ENCODE results near the gene IKBKG. TPM values are rescaled to one million over a fixed set of nuclear protein-coding genes. Genes with fewer than 3 reads are reported as not detected.

Gene IKBKG, protein sequence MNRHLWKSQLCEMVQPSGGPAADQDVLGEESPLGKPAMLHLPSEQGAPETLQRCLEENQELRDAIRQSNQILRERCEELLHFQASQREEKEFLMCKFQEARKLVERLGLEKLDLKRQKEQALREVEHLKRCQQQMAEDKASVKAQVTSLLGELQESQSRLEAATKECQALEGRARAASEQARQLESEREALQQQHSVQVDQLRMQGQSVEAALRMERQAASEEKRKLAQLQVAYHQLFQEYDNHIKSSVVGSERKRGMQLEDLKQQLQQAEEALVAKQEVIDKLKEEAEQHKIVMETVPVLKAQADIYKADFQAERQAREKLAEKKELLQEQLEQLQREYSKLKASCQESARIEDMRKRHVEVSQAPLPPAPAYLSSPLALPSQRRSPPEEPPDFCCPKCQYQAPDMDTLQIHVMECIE
- total RNA-seq, result 17.2 and 19.8 TPM in 2 replicates

DNA sequence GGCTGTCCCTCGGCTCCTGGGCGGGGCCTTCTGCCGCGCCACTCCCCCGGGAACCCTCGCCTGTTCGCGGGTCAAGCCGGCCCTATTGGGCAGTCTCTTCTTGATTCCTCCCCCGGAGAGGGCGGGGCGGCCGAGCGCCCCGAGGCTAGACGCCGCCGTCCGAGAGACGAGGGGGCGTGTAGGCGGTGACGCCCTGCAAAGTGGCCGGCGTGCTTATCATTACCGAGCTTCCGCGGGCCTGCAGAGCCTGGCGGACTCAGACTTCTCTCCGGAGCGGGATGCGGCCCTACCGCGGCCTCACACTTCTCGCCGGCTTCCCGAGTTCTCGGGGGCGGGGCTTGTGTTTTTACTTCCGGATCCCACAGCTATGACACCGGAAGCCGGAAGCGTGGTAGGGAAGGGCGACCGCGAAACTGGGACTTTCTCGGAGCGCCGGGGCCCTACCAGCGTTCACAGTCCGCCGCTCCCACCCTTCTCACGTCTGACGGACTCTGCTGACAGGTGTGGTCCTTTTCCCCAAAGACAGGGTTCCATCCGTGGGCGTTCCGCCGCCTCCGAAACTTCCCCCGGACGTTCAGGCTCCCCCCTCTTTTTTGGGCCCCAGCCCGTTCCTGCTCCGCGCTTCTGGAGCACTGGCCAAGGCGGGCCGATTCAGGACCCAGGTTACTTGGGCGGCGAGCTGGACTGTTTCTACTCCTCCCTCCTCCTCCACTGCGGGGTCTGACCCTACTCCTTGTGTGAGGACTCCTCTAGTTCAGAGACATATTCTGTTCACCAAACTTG, at the start of gene IKBKG:
IKBKG (plus strand) TSS at position 376 of the 783 bp plus-strand sequence. CDS start 4,383 bp downstream, outside the sequence.

DNA sequence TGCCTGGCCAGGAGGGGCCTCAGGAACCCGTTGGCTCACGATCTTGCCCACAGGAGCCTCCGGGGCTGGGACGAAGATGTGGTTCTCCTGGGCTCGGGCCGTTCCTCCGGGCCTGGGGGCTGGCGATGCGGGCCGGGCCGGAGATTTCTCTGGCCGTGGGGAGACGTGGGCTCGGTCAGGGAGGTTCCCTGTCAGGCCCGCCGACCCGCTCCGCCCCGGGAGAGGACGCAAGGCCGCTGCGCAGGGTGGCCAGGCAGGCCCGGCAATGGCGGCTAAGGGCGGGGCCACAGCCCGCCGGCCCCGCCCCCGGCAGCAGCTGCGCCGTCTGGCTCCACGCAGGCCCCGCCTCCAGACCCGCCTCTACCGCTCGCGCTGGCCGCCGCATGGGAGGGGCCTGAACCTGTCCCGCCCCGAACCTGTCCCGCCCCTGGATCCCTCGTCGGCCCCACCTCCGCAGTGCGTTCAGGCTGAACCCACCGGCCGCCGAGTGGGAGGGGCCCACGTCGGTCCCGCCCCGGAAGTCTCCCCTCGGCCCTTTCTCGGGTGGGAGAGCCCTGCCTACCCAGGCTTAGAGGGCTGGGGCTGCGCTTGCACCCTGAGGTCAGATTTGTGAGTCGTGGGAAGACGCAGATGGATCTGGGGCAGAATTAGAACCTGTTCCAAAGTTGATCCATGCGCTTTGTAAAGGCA, 31.3 kb upstream of the IKBKG start, which contains the start of gene FAM3A:
FAM3A (minus strand) TSS at position 267 of the 690 bp plus-strand sequence. CDS start 460 bp downstream, outside the sequence.

DNA sequence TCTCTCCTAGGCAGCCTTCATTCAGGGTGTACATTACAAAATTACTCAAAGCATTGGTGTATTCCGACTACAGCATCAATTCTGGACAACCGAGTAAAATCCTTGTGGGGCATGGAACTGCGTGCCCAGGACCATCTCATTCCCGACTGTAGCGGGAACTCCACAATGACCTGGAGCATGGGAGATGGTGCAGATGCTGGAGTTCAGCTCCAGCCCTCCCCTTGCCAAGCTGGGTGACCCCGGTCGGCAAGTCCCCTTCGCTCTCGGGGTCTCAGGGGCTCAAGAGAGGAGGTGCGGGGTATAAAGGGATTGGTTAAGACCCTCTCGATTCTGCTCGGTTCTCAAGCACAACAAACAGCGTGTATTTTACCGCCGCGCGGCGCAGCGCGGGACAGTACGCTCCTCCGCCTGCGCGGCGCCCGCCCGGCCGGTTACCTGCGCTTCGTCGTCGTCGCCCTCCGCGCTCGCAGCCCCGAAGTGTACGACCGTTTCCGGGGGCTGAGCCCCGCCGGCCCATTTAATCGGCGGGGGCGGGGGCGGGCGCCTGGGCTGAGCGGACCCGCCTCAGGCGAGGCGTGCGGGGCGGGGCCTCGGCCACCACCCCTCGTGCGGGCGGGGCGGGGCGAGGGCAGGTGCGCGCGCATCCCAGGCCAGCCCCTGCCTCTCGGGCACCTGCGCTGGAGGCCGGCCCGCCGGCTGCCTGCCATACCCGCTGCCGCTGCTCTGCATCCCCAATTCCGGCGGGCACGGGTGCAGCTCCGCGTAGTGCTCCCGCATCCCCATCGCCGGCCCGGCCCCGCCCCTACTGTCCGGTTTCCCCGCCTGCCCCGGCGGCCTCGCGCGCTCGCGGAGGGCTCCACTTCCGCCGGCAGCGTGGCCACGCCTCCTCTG, 821 bp upstream of the IKBKG start, which contains the start of gene G6PD:
G6PD (minus strand) TSS at position 493 of the 891 bp plus-strand sequence. CDS start 691 bp downstream, outside the sequence.

DNA sequence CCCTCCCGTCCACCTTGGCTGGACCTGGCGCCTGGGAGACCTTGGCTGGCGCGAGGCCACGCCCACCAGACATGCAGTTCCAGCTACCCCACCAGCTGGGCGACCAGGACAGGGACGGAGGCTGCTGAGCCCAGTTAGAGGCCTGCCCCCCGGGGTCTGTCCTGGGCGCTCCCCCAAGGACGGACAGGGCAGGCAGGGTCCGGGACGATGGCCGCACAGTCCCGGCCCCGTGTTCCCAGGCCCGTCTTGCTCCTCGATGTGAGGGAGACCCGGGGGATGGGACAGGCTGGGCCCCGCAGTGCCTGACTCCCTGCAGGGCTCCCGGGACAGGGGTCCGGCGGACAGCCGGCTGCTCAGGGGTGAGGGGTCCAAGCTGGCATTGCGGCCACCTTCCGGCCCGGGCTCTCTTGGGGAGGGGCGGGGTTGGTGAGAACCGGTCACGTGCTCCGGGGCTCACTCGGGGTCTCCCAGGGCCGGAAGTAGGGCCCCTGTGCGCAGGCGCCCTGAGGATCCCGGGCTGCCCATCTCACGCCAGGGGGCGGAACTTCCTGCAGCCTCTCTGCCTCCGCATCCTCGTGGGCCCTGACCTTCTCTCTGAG, 37.3 kb downstream of the IKBKG start, which contains the start of gene CTAG1A:
CTAG1A (plus strand) TSS at position 549 of the 599 bp plus-strand sequence. CDS start 74 bp downstream, outside the sequence.

Small RNAs within 50 kb of the gene (small RNA-seq; reads per million reads assigned to genes)
- not detected for gene AC244090.1

Other genes with a start within 250 kb of the IKBKG start
- gene FLNA, start 173.0 kb upstream of the IKBKG start, total RNA-seq, result 1,220 and 1,461 TPM in 2 replicates
- 32.7 and 38.5 TPM in 2 replicates for gene EMD, start 168.3 kb upstream of the IKBKG start, total RNA-seq
- gene RPL10, start 149.2 kb upstream of the IKBKG start, total RNA-seq, result 1,085 and 1,649 TPM in 2 replicates
- gene DNASE1L1, start 138.4 kb upstream of the IKBKG start, total RNA-seq, result 18.0 and 28.2 TPM in 2 replicates
- gene TAFAZZIN, start 136.1 kb upstream of the IKBKG start, total RNA-seq, result 18.4 and 20.9 TPM in 2 replicates
- 35.6 and 39.3 TPM in 2 replicates for gene ATP6AP1, start 118.9 kb upstream of the IKBKG start, total RNA-seq
- gene GDI1, start 110.5 kb upstream of the IKBKG start, total RNA-seq, result 63.2 and 69.0 TPM in 2 replicates
- 34.9 and 35.2 TPM in 2 replicates for gene FAM50A, start 103.5 kb upstream of the IKBKG start, total RNA-seq
- gene PLXNA3, start 89.3 kb upstream of the IKBKG start, total RNA-seq, result 13.2 and 16.2 TPM in 2 replicates
- 9.0 and 9.2 TPM in 2 replicates for gene LAGE3, start 68.3 kb upstream of the IKBKG start, total RNA-seq
- 37.5 and 37.7 TPM in 2 replicates for gene UBL4A, start 61.0 kb upstream of the IKBKG start, total RNA-seq
- gene SLC10A3, start 57.0 kb upstream of the IKBKG start, total RNA-seq, result 28.0 and 28.7 TPM in 2 replicates
- gene FAM3A, start 31.4 kb upstream of the IKBKG start, total RNA-seq, result 23.3 and 25.0 TPM in 2 replicates
- 145 and 151 TPM in 2 replicates for gene G6PD, start 774 bp upstream of the IKBKG start, total RNA-seq
- not detected in 2 replicates for gene CTAG1A, start 37.5 kb downstream of the IKBKG start, total RNA-seq
- not detected in 2 replicates for gene CTAG1B, start 71.7 kb downstream of the IKBKG start, total RNA-seq
- gene CTAG2, start 106.0 kb downstream of the IKBKG start, total RNA-seq, result not detected in 2 replicates
- gene GAB3, start 203.5 kb downstream of the IKBKG start, total RNA-seq, result 10.4 and 27.9 TPM in 2 replicates
- 48.5 and 60.4 TPM in 2 replicates for gene DKC1, start 215.2 kb downstream of the IKBKG start, total RNA-seq

Measured in subcutaneous preadipocyte (primary cell).